Activated CD4-positive, alpha-beta T cell treated with anti-CD3 and anti-CD28 coated beads, Interleukin-2, amount 50 U/mL, for 24 hours (primary cell): ENCODE results near the gene PDE4B.

Experiments used
- DNase-seq, 2 donors: peaks; one replicate each; pipeline ENCODE4 v3.0.0-alpha.2; 2020; ENCODE audit warnings: low read depth in 1 of 2, low spot score in 1 of 2

PDE4B gene

DNA sequence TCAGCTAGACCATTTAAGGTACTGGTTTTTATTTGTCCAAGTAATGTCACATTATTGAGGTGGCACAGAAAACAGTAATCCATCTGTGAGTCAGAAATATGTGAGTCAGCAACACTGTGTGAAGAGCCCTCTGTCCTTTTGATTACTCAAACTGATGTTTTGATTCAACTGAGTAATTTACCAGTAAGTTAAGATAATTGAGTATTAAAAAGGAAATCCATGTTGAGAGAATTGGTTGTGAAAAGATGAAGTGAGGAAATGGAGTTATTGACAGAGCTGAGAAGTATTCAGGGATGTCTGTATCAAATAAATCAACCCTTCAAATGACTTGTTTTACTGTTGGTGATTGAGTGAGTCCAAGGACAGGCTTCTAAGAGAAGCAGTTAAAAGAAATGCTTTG lies 438.5 kb downstream of the PDE4B start:
- no peak for DNase-seq

DNA sequence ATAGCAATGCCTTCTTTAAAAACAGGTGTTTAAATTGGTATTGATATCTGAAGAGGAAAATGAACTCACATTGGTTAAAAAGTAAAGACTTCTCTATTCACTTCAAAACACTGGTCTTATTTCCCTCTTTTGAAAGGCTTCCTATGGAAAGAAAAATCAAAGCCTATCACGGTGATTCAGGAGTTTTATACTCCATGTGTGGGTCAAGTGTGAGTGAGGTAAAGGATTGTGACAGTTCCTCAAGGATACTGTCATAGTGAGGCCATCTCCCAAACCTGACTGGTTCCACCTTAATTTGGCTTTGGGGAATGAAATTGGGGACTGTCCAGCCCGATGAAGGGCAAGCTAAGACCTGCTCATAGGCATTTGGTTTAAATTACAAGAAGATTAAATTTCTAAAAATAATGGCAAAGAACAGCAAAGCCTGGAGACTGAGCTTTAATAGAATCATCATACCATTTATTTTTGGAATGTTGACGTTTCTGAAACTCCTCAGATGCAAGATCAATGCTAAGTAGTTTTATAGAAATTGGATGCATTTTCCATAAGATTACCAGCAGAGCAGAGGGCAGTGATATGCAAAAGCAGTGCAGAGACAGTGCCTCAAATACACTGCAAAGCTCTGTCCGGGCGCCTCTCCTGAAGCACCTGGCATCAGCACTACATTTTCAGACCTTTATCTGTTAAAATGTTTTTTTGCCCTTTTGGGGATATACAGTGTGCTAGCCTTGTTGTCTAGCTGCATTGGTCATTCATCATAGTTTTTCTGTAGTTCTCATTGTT lies 439.2 kb downstream of the PDE4B start:
- no peak for DNase-seq

DNA sequence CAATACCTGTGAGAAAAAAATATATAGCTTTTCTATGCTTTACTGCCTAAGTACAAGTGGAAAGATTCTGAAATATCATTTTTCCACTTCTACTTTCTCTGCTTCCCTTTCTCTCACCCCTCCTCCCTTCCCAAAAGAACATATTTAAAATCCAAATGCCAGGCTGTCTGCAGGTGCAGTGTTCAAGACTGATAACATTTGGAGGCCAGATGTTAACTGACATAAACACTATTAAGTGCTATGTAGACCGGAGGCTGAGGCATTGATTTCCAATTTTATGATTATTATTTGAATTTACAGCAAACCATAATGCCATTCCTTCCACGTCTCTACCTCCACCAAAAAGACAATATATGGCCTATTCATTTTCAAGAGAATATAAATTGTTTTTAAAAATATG lies 444.3 kb downstream of the PDE4B start:
- DNase-seq: no peak

DNA sequence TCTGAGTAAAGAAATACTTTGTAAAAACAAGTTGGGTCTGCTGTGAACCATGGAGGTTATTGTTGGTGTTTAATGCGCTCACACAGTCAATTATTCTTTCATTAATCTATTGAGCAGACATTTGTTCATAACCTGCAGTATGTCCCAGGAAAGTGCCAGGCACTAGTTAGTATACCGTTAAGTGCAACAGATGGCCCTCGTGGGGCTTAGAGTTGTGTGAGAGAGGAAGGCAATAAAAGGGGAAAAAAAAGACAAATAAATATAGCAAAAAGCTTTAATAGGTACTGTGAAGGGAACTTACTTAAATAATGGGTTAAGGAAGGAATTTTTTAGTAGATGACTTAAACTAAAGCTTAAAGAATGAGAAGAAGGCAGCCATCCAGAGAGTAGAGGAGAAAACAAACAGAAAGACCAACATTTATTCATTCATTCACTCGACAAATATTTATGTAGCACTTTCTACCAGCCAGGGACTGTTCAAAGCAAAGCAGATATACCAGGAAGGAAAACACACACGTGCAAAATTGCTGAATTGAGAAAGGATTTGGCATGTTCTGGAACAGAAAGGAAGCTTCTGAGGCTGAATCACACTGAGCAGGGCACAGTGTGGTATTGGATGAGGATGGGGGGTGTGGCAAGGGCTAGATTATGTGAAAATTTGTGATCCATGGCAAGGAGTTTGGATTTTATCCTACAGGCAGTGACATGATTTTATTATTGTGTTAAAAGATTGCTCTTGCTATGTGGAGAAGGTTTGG lies 445.2 kb downstream of the PDE4B start:
- no peak for DNase-seq

DNA sequence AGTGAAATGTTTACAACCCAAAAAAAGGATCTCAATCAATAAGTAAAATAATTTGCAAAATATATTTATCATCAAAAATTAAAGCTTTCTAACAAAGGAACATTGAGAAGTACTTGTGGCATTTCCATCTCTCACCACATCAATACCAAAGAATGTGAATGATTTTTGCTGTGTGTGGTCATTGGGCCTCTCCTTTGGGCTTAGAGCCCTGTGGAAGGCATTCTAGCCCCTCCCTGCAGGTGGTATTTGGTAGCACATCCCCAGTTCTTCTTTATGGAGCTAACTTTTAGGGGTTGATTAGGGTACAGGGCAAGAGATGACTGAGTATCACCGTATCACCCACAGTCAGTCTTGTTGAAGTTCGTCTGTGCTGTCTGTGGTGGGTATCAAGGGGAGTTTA lies 447.1 kb downstream of the PDE4B start:
- DNase-seq: no peak

DNA sequence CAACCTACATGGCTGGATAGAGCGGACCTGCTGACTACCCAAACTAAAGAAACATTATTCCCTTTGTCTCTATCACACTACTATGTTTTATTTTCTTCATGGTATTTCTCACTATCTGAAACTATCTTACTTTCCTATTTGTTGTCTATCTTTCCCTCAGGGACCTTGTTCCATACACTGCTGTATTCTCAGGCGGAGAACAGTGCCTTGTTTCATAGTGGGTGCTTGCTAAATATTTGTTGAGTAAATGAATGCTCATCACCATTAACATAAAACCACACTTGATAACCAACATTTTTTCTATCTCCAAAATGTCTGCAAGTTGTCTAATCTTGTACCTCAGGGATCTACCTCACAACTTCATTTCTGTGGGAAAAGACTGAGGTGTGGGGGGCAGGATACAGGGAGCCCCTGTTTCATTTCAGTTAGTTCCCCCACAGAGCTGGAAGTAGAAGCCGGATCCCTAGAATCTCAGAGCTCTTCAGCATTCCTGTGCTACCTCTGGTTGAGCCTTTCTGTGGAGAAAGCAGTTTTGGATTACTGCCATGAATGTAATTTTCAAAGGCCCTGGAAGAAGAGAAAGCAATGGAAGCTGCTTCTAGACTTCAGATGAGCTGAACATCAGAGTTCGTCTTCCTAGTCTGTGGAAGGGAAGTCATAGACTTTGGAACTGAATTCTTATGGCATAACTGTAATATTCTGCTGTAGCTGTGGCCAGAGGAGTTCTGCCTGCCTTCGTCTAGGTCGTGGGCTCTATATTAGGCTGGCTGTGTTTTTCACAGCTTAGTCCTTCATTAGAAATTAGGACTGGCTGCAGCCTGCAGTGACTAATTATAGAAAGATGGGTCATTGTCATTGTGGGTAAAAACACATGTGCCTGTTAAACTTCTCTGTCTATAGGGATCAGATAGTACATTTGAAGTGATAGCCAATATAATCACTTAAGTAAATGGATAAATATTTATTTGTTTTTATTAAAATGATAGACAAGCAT lies 448.1 kb downstream of the PDE4B start:
- DNase-seq: no peak

DNA sequence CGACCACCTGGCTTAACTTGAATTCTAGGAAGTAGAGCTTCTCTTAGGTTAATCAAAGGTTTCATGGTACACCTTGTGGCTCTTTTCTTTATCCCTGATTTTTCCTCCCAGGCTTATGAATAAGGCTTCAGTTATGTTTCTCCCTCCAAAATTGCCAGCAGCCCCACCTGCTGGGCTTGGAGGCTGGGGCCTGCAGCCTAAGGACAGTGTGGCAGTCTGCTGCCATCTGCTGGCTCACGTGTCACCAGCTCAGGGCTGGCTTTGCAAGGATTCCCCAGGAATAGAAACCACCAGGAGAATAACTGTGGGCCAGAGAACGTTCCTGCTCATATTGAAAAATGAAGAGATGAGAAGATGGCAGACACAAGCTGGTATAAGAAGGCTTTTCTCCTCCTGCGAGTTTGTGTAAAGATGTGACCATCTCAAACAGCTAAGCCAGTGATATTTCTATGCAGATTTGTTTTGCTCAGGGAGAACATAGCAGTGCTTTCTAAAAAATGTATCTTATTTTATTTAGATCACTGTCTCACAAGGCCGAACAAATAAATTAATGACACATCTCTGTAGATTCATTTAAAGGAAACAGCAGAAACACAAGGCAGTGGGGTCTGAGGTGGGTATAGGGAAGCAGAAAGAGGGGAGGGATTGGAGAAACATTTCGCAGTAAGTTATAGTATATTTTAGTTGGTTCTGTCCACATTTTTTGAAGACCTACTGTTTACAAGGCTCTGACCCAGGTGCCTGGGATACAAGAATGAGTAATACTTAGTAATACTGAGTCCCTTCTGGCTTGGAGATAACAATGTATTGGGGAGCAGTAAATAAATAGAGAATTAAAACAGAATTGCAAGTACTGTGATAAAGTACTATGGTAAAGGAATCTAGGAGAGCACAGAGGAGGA lies 450.2 kb downstream of the PDE4B start:
- DNase-seq: peak; percentile 43 to 71

DNA sequence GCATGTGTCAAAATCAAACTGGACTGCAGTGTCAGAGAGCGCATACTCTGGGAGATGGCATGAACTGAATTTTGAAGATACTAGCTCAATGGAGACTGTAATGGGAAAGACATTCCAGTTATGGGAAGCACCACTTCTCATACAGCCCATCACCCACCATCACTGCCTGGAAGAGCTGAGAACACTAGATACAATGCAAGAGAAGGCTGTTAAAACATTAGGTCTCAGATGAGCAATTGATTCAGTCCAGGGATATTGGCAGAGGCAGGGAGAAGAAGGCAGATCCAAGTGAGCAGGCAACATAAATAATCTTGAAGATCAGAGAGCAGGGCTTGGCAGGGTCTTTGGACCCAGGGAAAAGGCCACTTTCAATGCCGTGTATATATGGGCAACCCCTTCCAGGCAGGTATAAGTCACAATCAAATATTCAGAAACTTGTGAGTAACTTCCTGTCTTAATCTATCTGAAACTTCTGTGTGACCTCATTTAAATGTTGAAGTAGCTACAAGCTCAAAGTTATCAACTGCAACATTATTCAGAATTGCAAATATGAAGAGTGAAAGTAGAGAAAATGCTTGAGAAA lies 450.9 kb downstream of the PDE4B start:
- no peak for DNase-seq

DNA sequence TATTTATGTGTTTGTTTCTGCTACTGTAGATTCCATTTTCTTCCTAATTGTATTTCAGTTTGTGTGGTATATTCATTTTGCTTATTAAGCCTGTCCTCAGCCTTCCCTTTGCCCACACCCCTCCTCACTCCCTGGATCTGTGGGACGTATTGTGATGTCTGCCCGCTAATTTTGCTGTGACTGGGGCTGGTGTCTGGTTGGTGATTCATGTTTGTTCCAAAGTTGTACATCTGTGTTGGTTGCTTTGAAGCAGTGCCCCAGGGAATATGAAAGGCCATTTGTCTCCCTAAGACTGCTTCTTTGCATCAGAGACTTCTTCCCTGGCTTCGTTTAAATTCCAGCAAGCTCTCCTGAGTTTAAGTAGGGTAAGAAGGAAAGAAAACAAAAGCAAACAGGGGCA lies 451.7 kb downstream of the PDE4B start:
- no peak for DNase-seq

DNA sequence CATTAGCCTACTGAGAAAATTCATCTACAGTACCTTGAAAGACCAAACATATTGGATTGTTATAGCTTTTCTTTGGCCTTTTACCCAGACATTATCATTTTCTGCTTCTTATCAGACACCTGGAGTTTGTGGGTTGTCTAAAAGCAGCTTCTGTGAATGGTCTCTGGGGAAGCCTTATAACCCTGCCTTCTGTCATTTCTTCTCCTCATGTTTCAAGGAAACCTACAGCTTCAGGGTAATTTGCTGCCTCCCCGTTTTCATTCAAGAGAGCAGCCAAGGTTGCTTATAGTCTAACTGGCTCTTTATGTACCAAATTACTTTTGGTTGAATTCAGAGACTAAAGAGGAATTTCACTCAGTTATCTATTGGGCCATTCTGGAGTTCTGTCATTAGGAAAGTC lies 453.0 kb downstream of the PDE4B start:
- DNase-seq: no peak

DNA sequence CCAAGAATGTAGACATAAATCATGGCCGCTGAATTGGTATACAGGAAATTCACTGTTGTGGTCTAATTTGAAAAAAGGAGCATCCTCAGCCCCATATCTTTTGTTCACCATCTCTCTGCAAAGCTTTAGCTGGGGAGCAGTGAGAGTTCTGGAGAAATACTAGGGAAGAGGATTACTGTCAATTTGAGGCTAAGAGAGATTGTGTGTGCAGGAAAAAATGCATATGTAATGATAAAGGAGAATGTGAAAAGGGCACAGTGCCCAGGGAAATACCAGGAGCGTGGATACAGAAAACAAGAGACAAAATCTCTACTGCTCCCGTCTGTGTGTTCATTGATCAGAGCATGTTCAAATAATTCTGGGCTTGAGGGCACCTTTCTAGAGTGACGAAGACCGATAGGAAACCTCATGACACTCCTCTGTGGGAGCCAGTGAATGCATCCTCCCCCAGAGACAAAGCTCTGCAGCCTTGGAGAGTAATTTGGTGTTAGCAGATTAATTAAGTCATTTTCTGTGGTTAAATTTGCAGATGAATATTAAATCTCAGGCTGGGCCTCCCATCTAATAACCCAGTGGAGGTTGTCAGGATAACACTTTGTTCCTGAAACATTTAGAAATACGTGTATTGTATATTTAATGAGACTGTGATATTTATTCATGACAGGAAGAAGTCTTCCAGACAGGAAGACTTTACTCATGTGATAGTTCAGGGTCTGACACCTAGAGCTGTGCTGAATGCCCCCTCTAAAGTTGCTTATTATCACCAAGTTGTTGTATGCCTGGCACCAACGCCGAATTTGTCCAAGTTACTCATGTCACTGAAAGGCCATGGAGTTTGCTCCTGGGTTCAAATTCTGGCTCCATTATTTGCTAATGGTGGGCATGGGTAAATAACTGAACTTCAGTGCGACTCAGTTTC lies 453.9 kb downstream of the PDE4B start:
- DNase-seq: no peak

DNA sequence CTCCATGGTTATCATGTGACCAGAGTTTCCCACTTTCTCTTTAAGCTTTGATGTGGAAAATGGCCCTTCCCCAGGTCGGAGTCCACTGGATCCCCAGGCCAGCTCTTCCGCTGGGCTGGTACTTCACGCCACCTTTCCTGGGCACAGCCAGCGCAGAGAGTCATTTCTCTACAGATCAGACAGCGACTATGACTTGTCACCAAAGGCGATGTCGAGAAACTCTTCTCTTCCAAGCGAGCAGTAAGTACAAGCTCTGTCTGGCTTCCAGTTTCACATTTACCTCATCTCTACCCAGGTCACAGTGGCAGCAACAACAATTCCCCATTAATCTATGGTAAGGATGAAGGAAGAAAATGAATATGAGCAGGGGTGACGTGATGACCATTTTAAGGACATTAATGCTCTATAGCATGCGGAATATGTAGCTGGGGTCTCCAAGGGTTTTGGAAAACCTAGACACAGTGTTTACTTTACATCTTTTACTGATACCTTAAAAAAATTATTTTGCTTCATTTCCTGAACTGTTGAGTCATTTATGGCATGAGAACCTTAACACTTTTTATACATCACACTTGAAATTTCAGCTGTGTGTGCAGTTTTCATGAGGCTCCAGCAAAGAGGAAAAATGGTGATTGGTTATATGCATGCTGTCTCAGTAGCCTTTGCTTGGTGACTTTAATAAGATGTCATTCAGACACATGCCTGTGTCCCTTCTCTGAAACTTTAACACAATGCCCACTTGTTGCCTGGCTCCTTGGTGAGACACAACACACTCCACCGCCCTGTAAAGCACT lies 454.9 kb downstream of the PDE4B start:
- peak in 1 of 2 donors; percentile 30 for DNase-seq

DNA sequence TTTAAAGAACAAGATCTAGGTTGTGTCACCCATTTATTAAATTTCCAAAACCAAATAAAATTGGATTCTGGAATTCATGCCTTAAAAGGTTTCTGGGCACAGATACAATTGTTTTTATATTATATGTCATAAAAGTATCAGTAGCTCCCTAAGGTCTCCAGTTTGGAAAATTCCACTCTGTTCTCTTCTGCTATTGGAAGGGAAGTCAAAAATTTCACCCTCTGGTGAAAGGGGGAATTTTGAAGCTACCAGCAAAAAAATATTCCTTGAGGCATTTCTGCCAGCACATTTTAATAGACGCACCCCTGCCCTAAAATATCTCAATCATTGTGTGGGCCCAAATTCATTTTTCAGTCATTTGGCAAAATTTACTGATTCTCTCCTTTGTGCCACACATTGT lies 455.6 kb downstream of the PDE4B start:
- DNase-seq: no peak

DNA sequence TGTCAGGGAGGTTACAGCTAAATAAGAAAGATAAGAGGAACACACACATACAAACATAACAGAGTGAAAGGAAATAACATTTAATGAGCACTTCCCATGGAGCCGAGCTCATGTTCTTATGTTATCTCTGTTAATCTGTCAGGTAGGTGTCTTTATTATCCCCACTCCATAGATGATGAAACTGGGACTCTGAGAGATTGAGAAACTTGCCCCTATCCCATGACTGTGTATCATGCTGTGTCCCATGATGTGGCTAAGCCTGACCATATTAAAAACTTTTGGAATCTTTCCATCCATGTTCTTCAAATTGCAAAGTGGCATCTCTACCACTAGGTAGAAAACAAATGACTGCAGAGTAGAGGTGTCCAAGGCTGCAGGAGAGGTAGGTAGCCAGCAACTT lies 456.1 kb downstream of the PDE4B start:
- DNase-seq: no peak

DNA sequence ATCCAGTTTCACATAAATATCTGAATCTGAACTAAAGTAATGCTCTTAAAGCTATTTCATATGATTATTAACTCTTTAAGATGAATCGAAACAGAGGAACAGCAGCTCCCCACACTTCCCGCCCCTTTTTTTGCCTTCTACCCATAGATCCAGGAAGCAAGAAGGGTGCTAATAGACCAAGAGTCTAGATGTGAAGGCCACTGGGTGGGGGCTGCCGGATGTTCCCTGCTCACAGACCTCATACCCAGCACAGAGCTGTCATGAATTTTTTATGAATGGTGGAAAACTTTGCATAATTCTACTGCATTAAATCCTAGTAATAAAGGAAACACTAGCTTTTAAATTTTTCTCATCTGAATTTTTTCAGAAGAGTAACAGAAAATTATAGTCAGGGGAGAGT lies 457.4 kb downstream of the PDE4B start:
- DNase-seq: no peak

DNA sequence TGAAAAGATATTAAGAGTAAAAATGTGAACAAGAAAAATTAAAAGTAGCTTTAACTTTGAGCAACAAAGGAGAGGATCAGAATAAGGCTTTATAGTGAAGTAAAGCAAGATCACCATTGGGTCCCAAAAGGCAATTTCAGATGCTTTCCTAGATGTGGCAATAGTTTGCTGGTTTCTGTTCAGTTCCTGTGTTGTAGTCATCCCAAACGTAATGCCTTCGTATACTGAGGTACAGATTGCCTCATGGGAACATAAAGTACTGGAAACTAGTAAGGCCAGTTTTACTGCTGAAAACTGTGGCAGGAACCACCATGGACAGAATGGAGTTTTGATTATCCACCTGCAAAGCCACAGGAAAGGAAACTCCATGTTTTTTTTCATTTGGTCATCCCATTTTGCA lies 457.8 kb downstream of the PDE4B start:
- DNase-seq: no peak

DNA sequence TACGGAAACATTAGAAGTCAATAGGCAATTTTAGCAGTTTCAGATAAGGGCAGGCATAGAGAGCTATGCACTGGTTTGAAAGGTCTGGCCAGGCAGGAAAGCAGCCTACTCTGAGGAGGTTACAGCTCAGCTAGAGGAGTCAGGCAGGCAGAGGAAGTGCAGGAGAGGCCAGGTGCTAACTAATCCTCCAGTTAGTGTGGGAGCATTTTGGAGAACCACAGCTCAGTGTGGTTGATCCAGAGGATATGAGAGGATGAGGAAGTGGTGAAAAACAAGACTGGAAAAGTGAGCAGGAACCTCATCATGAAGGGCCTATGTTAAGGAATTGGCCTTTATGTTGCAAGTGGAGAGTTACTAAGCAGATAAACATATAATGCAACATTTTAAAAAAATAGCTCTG lies 458.9 kb downstream of the PDE4B start:
- no peak for DNase-seq

DNA sequence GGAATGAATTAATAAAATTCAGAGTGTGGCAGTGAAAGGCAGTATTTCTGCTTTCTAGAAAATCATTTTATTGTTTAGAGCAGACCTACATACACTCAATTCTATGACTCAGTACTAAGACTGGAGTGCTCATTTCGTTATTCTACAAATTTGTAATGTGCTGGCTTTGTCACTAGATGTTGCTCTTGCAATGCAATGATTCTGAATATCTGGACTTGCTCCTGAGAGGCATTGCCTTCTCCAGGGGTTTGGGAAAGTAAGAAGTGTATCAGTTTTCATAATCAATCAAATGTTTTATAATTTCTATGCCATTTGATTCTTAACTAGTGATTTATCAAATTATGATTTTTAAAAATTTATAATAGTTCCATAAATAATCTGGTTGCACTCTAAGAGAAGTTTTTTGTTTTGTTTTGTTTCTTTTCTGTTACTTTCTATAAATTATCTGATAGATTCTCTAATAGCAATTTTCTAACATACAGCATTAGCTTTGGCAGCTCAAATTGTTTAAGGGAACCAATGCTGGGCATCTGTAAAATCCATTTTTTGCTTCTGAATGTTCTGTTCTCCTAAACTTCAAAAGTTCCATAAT lies 460.7 kb downstream of the PDE4B start:
- DNase-seq: no peak
